Nephron (organoid): ENCODE measurements around the gene GPNMB.
"Not testable (repeated sequence)": the region's sequence is repeated elsewhere in the genome, so short reads cannot be mapped to it uniquely, and the experiment has no call there.

Experiments
- H3K27ac Mint-ChIP-seq, 3 experiments: 2 replicates each; pipeline ENCODE4 v1.8.0; 2020; ENCODE audit warnings: mixed read lengths in 3 of 3, mild to moderate bottlenecking in 2 of 3, moderate library complexity in 1 of 3
- H3K27me3 Mint-ChIP-seq: 2 replicates; pipeline ENCODE4 v1.8.0; 2021; ENCODE audit warnings: low read depth, mild to moderate bottlenecking, moderate library complexity, mixed read lengths
- H3K36me3 Mint-ChIP-seq: 2 replicates; pipeline ENCODE4 v1.8.0; 2020; ENCODE audit warnings: low read depth, mixed read lengths
- H3K4me1 Mint-ChIP-seq: 2 replicates; pipeline ENCODE4 v1.8.0; 2020; ENCODE audit warnings: mixed read lengths
- H3K4me3 Mint-ChIP-seq, 3 experiments: 2 replicates each; pipeline ENCODE4 v1.8.0; 2020; ENCODE audit warnings: mild to moderate bottlenecking in 3 of 3, mixed read lengths in 3 of 3, moderate library complexity in 2 of 3
- H3K9me3 Mint-ChIP-seq: 2 replicates; pipeline ENCODE4 v1.8.0; 2020; ENCODE audit warnings: mixed read lengths
- TF ChIP-seq, protein P1 (sequence below), 3 experiments: fragments of 200-600 bp; sonication (generic); IDR thresholded peaks; one replicate each; pipeline ENCODE4 v1.5.0; 2021; ENCODE audit warnings: antibody characterized with exemption in 3 of 3; ENCODE audit not compliant: unreplicated experiment in 3 of 3

Gene GPNMB

GRCh38 chr7:23220690-23221305, 25.8 kb upstream of the GPNMB start:
- H3K4me1 Mint-ChIP-seq, result peaks cover 31% of the 10 kb centered on the region
- no peaks in the 10 kb centered on the region for H3K36me3 Mint-ChIP-seq
- H3K27ac Mint-ChIP-seq, result peak overlapping the region in 1 of 3 experiments; percentile 11
- H3K27me3 Mint-ChIP-seq, result no peaks in the 10 kb centered on the region
- H3K4me3 Mint-ChIP-seq, result no peak overlapping the region
- H3K9me3 Mint-ChIP-seq, result no peaks in the 10 kb centered on the region
- TF ChIP-seq, protein P1, sequence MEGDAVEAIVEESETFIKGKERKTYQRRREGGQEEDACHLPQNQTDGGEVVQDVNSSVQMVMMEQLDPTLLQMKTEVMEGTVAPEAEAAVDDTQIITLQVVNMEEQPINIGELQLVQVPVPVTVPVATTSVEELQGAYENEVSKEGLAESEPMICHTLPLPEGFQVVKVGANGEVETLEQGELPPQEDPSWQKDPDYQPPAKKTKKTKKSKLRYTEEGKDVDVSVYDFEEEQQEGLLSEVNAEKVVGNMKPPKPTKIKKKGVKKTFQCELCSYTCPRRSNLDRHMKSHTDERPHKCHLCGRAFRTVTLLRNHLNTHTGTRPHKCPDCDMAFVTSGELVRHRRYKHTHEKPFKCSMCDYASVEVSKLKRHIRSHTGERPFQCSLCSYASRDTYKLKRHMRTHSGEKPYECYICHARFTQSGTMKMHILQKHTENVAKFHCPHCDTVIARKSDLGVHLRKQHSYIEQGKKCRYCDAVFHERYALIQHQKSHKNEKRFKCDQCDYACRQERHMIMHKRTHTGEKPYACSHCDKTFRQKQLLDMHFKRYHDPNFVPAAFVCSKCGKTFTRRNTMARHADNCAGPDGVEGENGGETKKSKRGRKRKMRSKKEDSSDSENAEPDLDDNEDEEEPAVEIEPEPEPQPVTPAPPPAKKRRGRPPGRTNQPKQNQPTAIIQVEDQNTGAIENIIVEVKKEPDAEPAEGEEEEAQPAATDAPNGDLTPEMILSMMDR (IDR thresholded peaks at IDR 0.05; ENCODE audit: unreplicated experiment in 3 of 3), result no peak

- no peak overlapping the region for H3K27ac Mint-ChIP-seq
- no peaks in the 10 kb centered on the region for H3K9me3 Mint-ChIP-seq
- no peaks in the 10 kb centered on the region for H3K27me3 Mint-ChIP-seq
- TF ChIP-seq, protein P1 (IDR thresholded peaks at IDR 0.05; ENCODE audit: unreplicated experiment in 3 of 3), result no peak
- no peak overlapping the region for H3K4me3 Mint-ChIP-seq
- no peaks in the 10 kb centered on the region for H3K36me3 Mint-ChIP-seq
- peaks cover 28% of the 10 kb centered on the region for H3K4me1 Mint-ChIP-seq
Observed at GRCh38 chr7:23222439-23223030, 24.0 kb upstream of the GPNMB start.

DNA sequence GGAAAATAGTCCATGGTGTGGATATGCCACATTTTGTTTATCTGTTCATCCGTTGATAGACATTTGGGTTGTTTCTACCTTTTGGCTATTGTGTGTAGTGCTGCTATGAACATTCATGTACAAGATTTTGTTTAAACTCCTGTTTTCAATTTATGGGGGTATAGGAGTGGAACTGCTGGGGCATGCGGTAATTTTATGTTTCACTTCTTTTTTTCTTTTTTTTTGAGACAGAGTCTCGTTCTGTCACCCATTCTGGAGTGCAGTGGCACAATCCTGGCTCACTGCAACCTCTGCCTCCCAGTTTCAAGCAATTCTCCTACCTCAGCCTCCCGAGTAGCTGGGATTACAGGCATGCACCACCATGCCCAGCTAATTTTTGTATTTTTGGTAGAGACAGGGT, 22.2 kb upstream of the GPNMB start:
- not testable (repeated sequence) for H3K4me3 Mint-ChIP-seq, H3K36me3 Mint-ChIP-seq, H3K27ac Mint-ChIP-seq, H3K9me3 Mint-ChIP-seq, H3K27me3 Mint-ChIP-seq
- H3K4me1 Mint-ChIP-seq, result peaks cover 17% of the 10 kb centered on the region

DNA sequence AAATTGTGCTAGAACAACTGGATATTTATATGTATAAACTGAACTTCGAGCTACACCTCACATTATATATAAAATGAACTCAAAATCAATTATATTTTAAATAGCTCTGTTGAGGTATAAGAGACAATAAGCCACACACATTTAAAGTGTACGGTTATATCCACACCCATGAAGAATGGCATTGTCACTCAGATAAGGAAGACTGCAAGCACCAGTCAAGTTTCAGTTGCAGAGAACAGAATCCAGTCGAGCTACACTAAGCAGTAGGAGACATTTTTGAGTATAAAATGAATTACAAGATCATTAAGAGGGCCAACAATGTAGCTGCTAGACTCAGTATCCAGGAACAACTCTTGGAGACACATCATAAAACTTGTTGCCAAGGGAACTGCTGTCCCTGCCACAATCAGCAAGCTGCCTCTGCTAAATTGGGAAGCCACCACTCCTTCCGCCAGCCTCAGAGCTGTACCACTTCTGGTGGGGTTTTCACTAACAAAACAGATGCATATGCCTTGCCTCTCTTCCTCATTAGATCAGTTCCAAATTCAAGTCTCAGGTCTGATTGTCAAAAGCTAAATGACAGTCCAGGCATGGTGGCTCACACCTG, 19.6 kb upstream of the GPNMB start:
- Mint-ChIP-seq H3K9me3 (peaks cover 8% of the 10 kb centered on the region), H3K27me3 (peaks cover 4% of the 10 kb centered on the region), H3K27ac (no peak overlapping the region)

GRCh38 chr7:23228412-23228811, 18.2 kb upstream of the GPNMB start:
- no peaks in the 10 kb centered on the region for H3K36me3 Mint-ChIP-seq

More for the DNA sequence above, 19.6 kb upstream of the GPNMB start:
- Mint-ChIP-seq H3K36me3 (no peaks in the 10 kb centered on the region), H3K4me3 (no peak overlapping the region), H3K4me1 (peaks cover 21% of the 10 kb centered on the region)
- TF ChIP-seq, protein P1 (IDR thresholded peaks at IDR 0.05; ENCODE audit: unreplicated experiment in 3 of 3), result no peak

GRCh38 chr7:23230641-23231101, 15.9 kb upstream of the GPNMB start:
- H3K27me3 Mint-ChIP-seq, result peaks cover 4% of the 10 kb centered on the region
- TF ChIP-seq, protein P1 (IDR thresholded peaks at IDR 0.05; ENCODE audit: unreplicated experiment in 3 of 3), result no peak
- H3K4me3 Mint-ChIP-seq, result peak overlapping the region in 1 of 3 experiments; percentile 12
- peak overlapping the region in 2 of 3 experiments; percentile 11 to 59 for H3K27ac Mint-ChIP-seq
- H3K36me3 Mint-ChIP-seq, result no peaks in the 10 kb centered on the region
- H3K9me3 Mint-ChIP-seq, result peaks cover 8% of the 10 kb centered on the region
- peaks cover 12% of the 10 kb centered on the region for H3K4me1 Mint-ChIP-seq

More at GRCh38 chr7:23228412-23228811, 18.2 kb upstream of the GPNMB start:
- TF ChIP-seq, protein P1 (IDR thresholded peaks at IDR 0.05; ENCODE audit: unreplicated experiment in 3 of 3), result no peak
- H3K4me3 Mint-ChIP-seq, result no peak overlapping the region
- H3K4me1 Mint-ChIP-seq, result peaks cover 12% of the 10 kb centered on the region
- peaks cover 4% of the 10 kb centered on the region for H3K27me3 Mint-ChIP-seq
- no peak overlapping the region for H3K27ac Mint-ChIP-seq
- H3K9me3 Mint-ChIP-seq, result peaks cover 8% of the 10 kb centered on the region
